ENCODE measurements around the gene COMMD6.

Gene COMMD6

GRCh38 chr13:75507027-75508001 is 30.3 kb downstream of the COMMD6 start:
- TF ChIP-seq, protein P1, sequence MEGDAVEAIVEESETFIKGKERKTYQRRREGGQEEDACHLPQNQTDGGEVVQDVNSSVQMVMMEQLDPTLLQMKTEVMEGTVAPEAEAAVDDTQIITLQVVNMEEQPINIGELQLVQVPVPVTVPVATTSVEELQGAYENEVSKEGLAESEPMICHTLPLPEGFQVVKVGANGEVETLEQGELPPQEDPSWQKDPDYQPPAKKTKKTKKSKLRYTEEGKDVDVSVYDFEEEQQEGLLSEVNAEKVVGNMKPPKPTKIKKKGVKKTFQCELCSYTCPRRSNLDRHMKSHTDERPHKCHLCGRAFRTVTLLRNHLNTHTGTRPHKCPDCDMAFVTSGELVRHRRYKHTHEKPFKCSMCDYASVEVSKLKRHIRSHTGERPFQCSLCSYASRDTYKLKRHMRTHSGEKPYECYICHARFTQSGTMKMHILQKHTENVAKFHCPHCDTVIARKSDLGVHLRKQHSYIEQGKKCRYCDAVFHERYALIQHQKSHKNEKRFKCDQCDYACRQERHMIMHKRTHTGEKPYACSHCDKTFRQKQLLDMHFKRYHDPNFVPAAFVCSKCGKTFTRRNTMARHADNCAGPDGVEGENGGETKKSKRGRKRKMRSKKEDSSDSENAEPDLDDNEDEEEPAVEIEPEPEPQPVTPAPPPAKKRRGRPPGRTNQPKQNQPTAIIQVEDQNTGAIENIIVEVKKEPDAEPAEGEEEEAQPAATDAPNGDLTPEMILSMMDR (IDR thresholded peaks at IDR 0.05): no peak

DNA sequence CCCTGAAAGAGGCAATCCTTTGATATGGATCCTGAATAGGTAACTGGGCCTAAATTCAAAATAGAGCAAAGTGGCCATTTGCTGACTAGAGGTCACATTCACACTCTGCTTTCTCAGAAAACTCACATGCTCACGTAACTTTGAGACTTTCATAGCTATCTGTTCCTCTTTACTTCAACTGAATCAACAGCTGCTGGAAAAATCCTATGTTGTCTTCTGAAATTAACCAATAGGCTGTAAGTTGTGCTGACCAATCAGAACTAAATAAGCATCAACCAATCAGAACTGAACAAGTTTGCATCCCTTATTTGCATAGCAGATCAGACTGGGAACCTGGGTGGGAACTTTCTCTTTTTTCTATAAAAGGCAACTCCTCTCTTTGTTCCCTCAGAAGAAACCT is 31.6 kb downstream of the COMMD6 start:
- TF ChIP-seq, protein P1 (IDR thresholded peaks at IDR 0.05): no peak

DNA sequence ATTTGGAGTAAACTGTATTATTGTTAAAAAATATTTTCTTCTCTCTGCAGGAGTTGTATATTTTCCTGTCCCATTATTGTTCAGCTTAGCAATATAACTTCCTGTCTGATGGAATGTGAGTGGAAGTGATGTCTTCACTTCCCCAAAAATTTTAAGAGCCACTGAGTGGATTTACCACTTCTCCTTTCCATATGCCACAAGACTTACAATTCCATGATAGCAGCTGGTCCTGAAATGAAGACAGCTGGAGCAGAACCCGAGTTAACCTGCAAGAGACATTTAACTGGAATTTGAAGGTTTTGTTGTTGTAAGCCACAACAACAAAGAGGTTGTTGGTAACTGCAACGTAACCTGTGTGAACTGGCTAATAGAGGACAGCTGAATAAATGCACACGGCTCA is 32.3 kb downstream of the COMMD6 start:
- TF ChIP-seq, protein P1 (IDR thresholded peaks at IDR 0.05): no peak

GRCh38 chr13:75495938-75496337 is 41.7 kb downstream of the COMMD6 start:
- TF ChIP-seq, protein P1 (IDR thresholded peaks at IDR 0.05): no peak

DNA sequence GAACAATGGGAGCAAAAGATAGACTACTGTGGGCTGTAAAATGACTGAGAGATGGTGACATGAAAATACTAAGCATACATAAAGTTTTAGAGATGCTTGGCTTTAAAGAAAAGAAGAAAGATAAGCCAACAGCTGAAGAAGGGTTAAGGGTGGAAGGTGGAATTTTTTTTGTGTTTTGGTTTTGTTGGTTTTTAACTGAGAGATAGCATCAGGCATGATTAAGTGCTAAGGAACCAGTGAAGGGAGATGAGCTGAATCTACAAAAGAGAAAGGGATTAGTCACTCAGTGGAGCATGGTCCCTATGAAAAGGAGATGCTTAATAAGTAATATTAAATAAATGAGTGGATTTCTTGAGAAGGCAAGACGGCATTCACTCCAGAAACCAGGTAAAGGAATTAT is 43.1 kb downstream of the COMMD6 start:
- TF ChIP-seq, protein P1 (IDR thresholded peaks at IDR 0.05): no peak

DNA sequence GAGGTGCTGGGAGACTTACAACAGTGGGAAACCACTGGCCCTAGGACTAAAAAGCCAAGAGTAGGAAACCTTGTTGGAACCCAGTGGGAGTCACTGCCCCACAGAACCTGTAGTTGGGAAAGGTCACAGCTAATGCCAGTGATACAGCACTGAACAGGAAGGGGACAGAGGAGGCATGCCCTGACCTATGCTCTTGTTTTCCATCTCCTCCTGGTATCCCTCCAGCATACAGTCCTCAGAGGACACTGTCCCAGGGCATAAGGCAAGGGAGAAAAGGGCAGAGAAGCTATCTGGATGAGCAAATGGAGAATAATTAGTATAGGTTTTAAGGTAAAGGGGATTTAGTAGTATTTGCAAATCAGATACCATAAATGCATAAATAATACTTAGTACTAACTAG is 44.5 kb downstream of the COMMD6 start:
- TF ChIP-seq, protein P1 (IDR thresholded peaks at IDR 0.05): no peak

DNA sequence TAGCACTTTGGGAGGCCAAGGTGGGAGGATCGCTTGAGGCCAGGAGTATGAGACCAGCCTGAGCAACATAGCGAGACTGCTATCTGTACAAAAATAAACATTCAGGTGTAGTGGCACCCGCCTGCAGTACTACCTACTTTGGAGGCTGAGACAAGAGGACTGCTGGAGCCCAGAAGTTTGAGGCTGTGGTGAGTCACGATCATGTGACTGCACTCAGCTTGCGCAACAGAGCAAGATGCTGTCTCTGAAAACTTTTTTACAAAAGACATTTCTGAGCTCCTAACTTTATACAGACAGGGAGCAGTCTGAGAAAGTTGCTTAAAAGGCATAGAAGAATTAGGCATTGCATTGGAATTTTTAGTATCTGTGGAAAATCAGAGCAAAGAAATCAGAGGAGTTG is 45.3 kb downstream of the COMMD6 start:
- TF ChIP-seq, protein P1 (IDR thresholded peaks at IDR 0.05): no peak
